ENCODE data around the gene EEF1G. TPM values are rescaled to one million over a fixed set of nuclear protein-coding genes. Genes with fewer than 3 reads are reported as not detected.
A peak's percentile ranks its signal among the peaks of the same experiment; 100 is the strongest.
"Not testable (repeated sequence)": the region's sequence is repeated elsewhere in the genome, so short reads cannot be mapped to it uniquely, and the experiment has no call there.

EEF1G gene
- total RNA-seq = 1,000 to 10,000 TPM; 1,221 to 2,946 (median 2,495) TPM

GRCh38 chr11:62573592-62574362 is at the start of gene EEF1G:
Gene EEF1G, minus strand, starts transcription at chr11:62573891. Its CDS starts 49 bp downstream, at chr11:62573842.
- WGBS = 0% methylated on average over 33 of the region's 46 CpGs
- peaks cover 54% of the 10 kb centered on the region for H3K36me3 ChIP-seq
- TF ChIP-seq EP300 (IDR thresholded peaks at IDR 0.05) = no peak
- peak; percentile 11 to 53 for TF ChIP-seq POLR2A (IDR thresholded peaks at IDR 0.05)
- peak in 2 of 3 donors; percentile 35 to 81 for TF ChIP-seq POLR2AphosphoS5 (IDR thresholded peaks at IDR 0.05)

GRCh38 chr11:62622476-62623089 is 48.9 kb upstream of the EEF1G start:
- Histone ChIP-seq H3K27ac (peak overlapping the region; percentile 85), H3K4me3 (peak overlapping the region; percentile 64), H3K36me3 (peaks cover 31% of the 10 kb centered on the region), H3K9me3 (no peaks in the 10 kb centered on the region), H3K4me1 (peaks cover 35% of the 10 kb centered on the region), H3K27me3 (no peaks in the 10 kb centered on the region)
- WGBS = 85% methylated on average over 7 of the region's 7 CpGs
- DNase-seq (ENCODE audit: low spot score in 2 of 2) = no peak
- no peak for TF ChIP-seq POLR2A (IDR thresholded peaks at IDR 0.05)
- TF ChIP-seq CTCF (IDR thresholded peaks at IDR 0.05) = no peak
- no peak for TF ChIP-seq POLR2AphosphoS5 (IDR thresholded peaks at IDR 0.05)
- TF ChIP-seq EP300 (IDR thresholded peaks at IDR 0.05) = no peak

More at GRCh38 chr11:62573592-62574362, at the start of gene EEF1G:
- peaks cover 51% of the 10 kb centered on the region for H3K4me1 ChIP-seq
- no peaks in the 10 kb centered on the region for H3K9me3 ChIP-seq
- H3K27ac ChIP-seq = peak within 1 kb of the TSS; percentile 93
- H3K4me3 ChIP-seq = peak within 1 kb of the TSS; percentile 92
- H3K27me3 ChIP-seq = no peaks in the 10 kb centered on the region
- peak; percentile 98 to 99 for DNase-seq (ENCODE audit: low spot score in 2 of 2)

- peak within 1 kb of the TSS; percentile 64 for H3K4me3 ChIP-seq
- TF ChIP-seq CTCF (IDR thresholded peaks at IDR 0.05) (no peak), POLR2AphosphoS5 (IDR thresholded peaks at IDR 0.05) (peak; percentile 53 to 98 (median 79)), EP300 (IDR thresholded peaks at IDR 0.05) (no peak), POLR2A (IDR thresholded peaks at IDR 0.05) (peak in 1 of 2 donors; percentile 11)
- peak; percentile 99 for DNase-seq (ENCODE audit: low spot score in 2 of 2)
- H3K36me3 ChIP-seq = peaks cover 29% of the 10 kb centered on the region
- no peaks in the 10 kb centered on the region for H3K9me3 ChIP-seq
- 2% methylated on average over 28 of the region's 77 CpGs for WGBS
- peaks cover 35% of the 10 kb centered on the region for H3K4me1 ChIP-seq
- H3K27me3 ChIP-seq = no peaks in the 10 kb centered on the region
- H3K27ac ChIP-seq = peak within 1 kb of the TSS; percentile 85
Measured at GRCh38 chr11:62621567-62622470, 48.1 kb upstream of the EEF1G start, which contains the start of gene B3GAT3. Gene B3GAT3, minus strand, starts transcription at chr11:62621986. Its CDS starts 39 bp downstream, at chr11:62621947.

- peaks cover 35% of the 10 kb centered on the region for H3K4me1 ChIP-seq
- H3K4me3 ChIP-seq = peak overlapping the region; percentile 64
- H3K27me3 ChIP-seq = no peaks in the 10 kb centered on the region
- peak overlapping the region; percentile 85 for H3K27ac ChIP-seq
- 24% methylated on average over 8 of the region's 8 CpGs for WGBS
- peaks cover 28% of the 10 kb centered on the region for H3K36me3 ChIP-seq
- no peaks in the 10 kb centered on the region for H3K9me3 ChIP-seq
- TF ChIP-seq EP300 (IDR thresholded peaks at IDR 0.05) = no peak
- TF ChIP-seq POLR2AphosphoS5 (IDR thresholded peaks at IDR 0.05) = no peak
- no peak for TF ChIP-seq CTCF (IDR thresholded peaks at IDR 0.05)
- TF ChIP-seq POLR2A (IDR thresholded peaks at IDR 0.05) = no peak
- DNase-seq (ENCODE audit: low spot score in 2 of 2) = no peak
Measured at GRCh38 chr11:62621027-62621566, 47.4 kb upstream of the EEF1G start.

GRCh38 chr11:62616957-62617356 is 43.3 kb upstream of the EEF1G start:
- DNase-seq (ENCODE audit: low spot score in 2 of 2); H3K9me3 ChIP-seq; H3K4me3 ChIP-seq; H3K27me3 ChIP-seq; H3K27ac ChIP-seq: not testable (repeated sequence)
- WGBS = 98% methylated on average over 8 of the region's 14 CpGs
- H3K36me3 ChIP-seq = peaks cover 26% of the 10 kb centered on the region
- H3K4me1 ChIP-seq = peaks cover 52% of the 10 kb centered on the region
